T47D (cell line): ENCODE measurements around the gene STXBP5.

Experiments
- DNase-seq, 2 experiments: peaks; one replicate each; pipeline versions ENCODE4 v3.0.0 to v3.0.0-alpha.2; 2011 to 2012; ENCODE audit warnings: low read depth in 1 of 2, low spot score in 1 of 2
- JUND ChIP-seq: IDR thresholded peaks from 2 replicates; pipeline ENCODE4 v1.6.1; 2012; ENCODE audit warnings: low read depth
- in situ Hi-C: cut with HindIII; loops from 2 replicates; pipeline ENCODE4 v1.10.0; 2016; ENCODE audit warnings: low sequenced_read_pairs, low pct_unique_long_range_greater_than_20kb

The STXBP5 gene

GRCh38 chr6:147311218-147311617 is 107.0 kb downstream of the STXBP5 start:
- in situ Hi-C loops = no loop called here
- TF ChIP-seq JUND = no peak
- DNase-seq = no peak

DNA sequence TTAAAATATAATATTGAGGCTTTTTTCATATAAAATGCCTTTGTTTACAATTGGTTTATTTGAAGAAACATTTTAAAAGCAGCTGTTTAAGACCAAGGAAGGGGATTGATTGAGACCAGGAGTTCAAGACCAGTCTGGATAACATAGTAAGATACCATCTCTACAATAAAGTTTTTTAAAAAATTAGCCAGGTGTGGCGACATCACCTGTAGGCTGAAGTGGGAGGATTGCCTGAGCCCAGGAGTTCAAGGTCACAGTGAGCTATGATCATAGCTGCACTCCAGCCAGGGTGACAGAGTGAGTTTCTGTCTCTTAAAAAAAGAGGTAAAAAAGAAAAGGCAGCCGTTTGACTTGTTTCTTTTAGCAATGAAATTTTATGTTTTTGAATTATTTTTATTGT is 117.0 kb downstream of the STXBP5 start:
- no peak for TF ChIP-seq JUND
- in situ Hi-C loops = no loop called here
- no peak for DNase-seq

- TF ChIP-seq JUND = no peak
- no peak for DNase-seq
- in situ Hi-C loops = no loop called here
These were observed 118.3 kb downstream of the STXBP5 start for GRCh38 chr6:147322299-147323162.

GRCh38 chr6:147325557-147325956 is 121.3 kb downstream of the STXBP5 start:
- in situ Hi-C loops = no loop called here
- no peak for DNase-seq
- no peak for TF ChIP-seq JUND

- in situ Hi-C loops = no loop called here
- no peak for DNase-seq
- no peak for TF ChIP-seq JUND
These were observed 127.2 kb downstream of the STXBP5 start for GRCh38 chr6:147331401-147331800.

DNA sequence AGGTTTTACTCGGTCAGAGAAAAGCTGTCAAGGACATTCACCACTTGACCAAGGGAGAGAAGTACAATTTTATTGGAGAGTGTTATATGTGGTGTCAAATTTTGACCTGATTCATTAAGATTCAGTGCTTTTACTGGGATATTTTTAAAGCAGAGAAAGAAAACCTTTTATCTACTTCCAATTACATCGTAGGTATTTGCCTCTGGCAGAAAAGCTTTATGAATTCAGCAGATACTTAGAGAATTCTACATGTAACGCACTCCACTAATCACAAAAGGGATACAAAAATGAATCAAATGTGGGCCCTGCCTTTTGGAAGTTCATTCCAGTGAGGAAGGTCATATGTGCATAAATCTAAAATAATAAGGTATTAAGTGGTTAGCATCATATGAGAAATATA is 133.7 kb downstream of the STXBP5 start:
- in situ Hi-C loops = no loop called here
- TF ChIP-seq JUND = no peak
- DNase-seq = no peak

GRCh38 chr6:147341486-147341885 is 137.3 kb downstream of the STXBP5 start:
- DNase-seq = no peak
- in situ Hi-C loops = no loop called here
- TF ChIP-seq JUND = no peak

DNA sequence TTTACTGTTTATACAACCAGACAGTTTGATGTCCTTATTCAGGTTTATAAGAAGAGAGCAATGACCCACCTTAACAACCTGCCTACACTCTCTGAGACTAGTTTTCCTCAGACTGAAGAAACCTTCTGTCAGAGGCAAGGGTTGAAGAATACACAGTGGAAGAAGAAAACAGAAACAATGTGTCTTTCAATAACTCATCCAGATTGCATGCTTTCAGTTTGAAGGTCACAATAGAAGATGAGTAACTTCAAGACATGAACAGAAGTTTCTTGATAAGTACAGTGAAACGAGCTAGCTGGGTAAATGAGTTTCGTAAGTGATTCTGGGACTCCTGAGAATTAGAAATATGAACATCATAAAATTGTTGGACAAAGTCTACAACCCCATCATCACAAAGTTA is 141.7 kb downstream of the STXBP5 start:
- TF ChIP-seq JUND = no peak
- in situ Hi-C loops = no loop called here
- DNase-seq = no peak

- DNase-seq = no peak
- in situ Hi-C loops = no loop called here
- no peak for TF ChIP-seq JUND
These were observed 143.1 kb downstream of the STXBP5 start for GRCh38 chr6:147347179-147347881.

DNA sequence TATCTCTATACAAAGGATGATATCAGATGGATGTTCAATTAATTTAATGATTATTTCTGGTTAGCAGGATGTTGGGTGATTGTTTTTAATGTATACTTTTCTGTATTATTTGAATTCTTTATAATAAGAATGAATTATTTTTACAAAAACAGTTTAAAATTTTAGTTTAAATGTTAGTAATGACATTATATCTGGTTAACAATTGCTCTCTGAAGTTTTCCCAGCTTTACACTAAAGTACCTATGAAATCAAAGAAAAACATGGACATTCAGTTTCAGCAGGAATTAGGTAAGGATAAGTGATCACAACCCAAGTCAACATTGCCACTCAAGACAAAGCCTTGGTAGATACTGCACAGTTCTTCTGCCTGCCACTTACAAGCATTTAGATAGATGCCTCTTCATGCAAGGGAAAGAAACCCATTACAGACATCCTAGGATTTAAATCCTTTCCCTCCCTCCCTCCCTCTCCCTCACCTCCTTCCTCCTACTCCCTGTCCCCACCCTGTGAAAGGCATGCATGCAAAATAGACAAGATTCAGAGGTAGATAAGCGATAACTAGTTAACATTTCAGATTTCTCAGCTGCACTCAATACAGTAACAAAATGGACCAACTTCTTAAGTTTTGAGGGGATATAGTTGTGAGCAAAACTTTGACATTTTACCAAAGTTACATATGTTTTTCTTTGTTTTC is 143.8 kb downstream of the STXBP5 start:
- TF ChIP-seq JUND = no peak
- in situ Hi-C loops = no loop called here
- DNase-seq = no peak

GRCh38 chr6:147361311-147361981 is 157.2 kb downstream of the STXBP5 start:
- no peak for DNase-seq
- no peak for TF ChIP-seq JUND
- in situ Hi-C loops = no loop called here

GRCh38 chr6:147366290-147366689 is 162.1 kb downstream of the STXBP5 start:
- in situ Hi-C loops = no loop called here
- TF ChIP-seq JUND = no peak
- no peak for DNase-seq

- TF ChIP-seq JUND = no peak
- in situ Hi-C loops = no loop called here
- DNase-seq = no peak
These were observed 167.1 kb downstream of the STXBP5 start for GRCh38 chr6:147371325-147371724.
